RWPE1 (cell line): ENCODE data around the gene KIRREL3.

ENCODE experiments used
- CTCF ChIA-PET: fragments of 350-600 bp; sonication (Branson Sonifier 250); formaldehyde crosslinking; extraction: SDS; loops from one replicate; lab custom pipeline; 2021; lab: Yijun Ruan, JAX
- POLR2A ChIA-PET: fragments of 400-600 bp; formaldehyde crosslinking; extraction: SDS; loops from one replicate; lab custom pipeline; 2020; ENCODE audit warnings: antibody characterized with exemption; ENCODE audit not compliant: low non-redundant PET; lab: Yijun Ruan, JAX
- DNase-seq: peaks from one replicate; pipeline ENCODE4 v3.0.0; 2012; ENCODE audit warnings: low spot score
- H3K27ac ChIP-seq: fragments of 450-650 bp; 2 replicates; pipeline ENCODE4 v1.5.1; 2017
- CTCF ChIP-seq: fragments of 450-650 bp; conservative IDR thresholded peaks from 2 replicates; pipeline ENCODE4 v1.5.1; 2017; ENCODE audit warnings: low read depth, mild to moderate bottlenecking

KIRREL3 gene

GRCh38 chr11:126837581-126837980 is 163.0 kb downstream of the KIRREL3 start:
- ChIA-PET POLR2A (no interaction called here), CTCF (interaction anchor here (0.7 kb wide), 1 partner anchor 153 kb away, joined by 3 read pairs; no protein-coding TSS in a partner anchor)
- no peak for DNase-seq
- no peak for TF ChIP-seq CTCF
- H3K27ac ChIP-seq = no peak overlapping the region

- POLR2A ChIA-PET = no interaction called here
- CTCF ChIA-PET = no interaction called here
- no peak overlapping the region for H3K27ac ChIP-seq
These were observed 166.0 kb downstream of the KIRREL3 start for GRCh38 chr11:126834573-126834972.

GRCh38 chr11:126834149-126834548 is 166.4 kb downstream of the KIRREL3 start:
- no peak for TF ChIP-seq CTCF
- POLR2A ChIA-PET = no interaction called here
- H3K27ac ChIP-seq = no peak overlapping the region
- no peak for DNase-seq
- CTCF ChIA-PET = no interaction called here

More at GRCh38 chr11:126834573-126834972, 166.0 kb downstream of the KIRREL3 start:
- TF ChIP-seq CTCF = no peak
- DNase-seq = no peak

- TF ChIP-seq CTCF = no peak
- DNase-seq = no peak
- no peak overlapping the region for H3K27ac ChIP-seq
- POLR2A ChIA-PET = no interaction called here
- CTCF ChIA-PET = no interaction called here
These were observed 167.5 kb downstream of the KIRREL3 start for GRCh38 chr11:126833065-126833464.

- no peak overlapping the region for H3K27ac ChIP-seq
- ChIA-PET POLR2A (no interaction called here), CTCF (no interaction called here)
- no peak for TF ChIP-seq CTCF
- no peak for DNase-seq
These were observed 168.2 kb downstream of the KIRREL3 start for GRCh38 chr11:126832387-126832786.

GRCh38 chr11:126830216-126830806 is 170.3 kb downstream of the KIRREL3 start:
- no peak for TF ChIP-seq CTCF
- H3K27ac ChIP-seq = no peak overlapping the region
- POLR2A ChIA-PET = interaction anchor here (0.6 kb wide), 1 partner anchor 746 kb away, joined by 6 read pairs; no protein-coding TSS in a partner anchor
- DNase-seq = no peak
- CTCF ChIA-PET = no interaction called here
